Gastroesophageal sphincter (tissue), 4 donors: Measurements from ENCODE around the gene MEF2D. TPM values are rescaled to one million over a fixed set of nuclear protein-coding genes. Genes with fewer than 3 reads are reported as not detected.

ENCODE experiments used
- ATAC-seq: fragments of 150-250 bp; one replicate; pipeline ENCODE4 v1.9.1; 2016; ENCODE audit warnings: mild to moderate bottlenecking, moderate library complexity
- H3K27ac ChIP-seq, 4 donors: fragments of 200-600 bp; sonication (generic) in 3 of 4; 1 replicate in 3 of 4; 2 replicates in 1 of 4; pipeline ENCODE4 v1.5.1; 2016 to 2019
- H3K27me3 ChIP-seq: fragments of 200-600 bp; sonication (generic); one replicate; pipeline ENCODE4 v1.5.1; 2019
- H3K36me3 ChIP-seq, 2 donors: fragments of 200-600 bp; sonication (generic); one replicate each; pipeline ENCODE4 v1.5.1; 2019; ENCODE audit warnings: control low read depth in 1 of 2
- H3K4me1 ChIP-seq, 3 donors: fragments of 200-600 bp; sonication (generic); 1 replicate in 2 of 3; 2 replicates in 1 of 3; pipeline ENCODE4 v1.5.1; 2016 to 2019; ENCODE audit warnings: control low read depth in 2 of 3
- H3K4me3 ChIP-seq, 2 donors: fragments of 200-600 bp; sonication (generic); one replicate each; pipeline ENCODE4 v1.5.1; 2019; ENCODE audit warnings: mild to moderate bottlenecking in 1 of 2, moderate library complexity in 1 of 2
- H3K9me3 ChIP-seq, 3 donors: fragments of 200-600 bp; sonication (generic); one replicate each; pipeline ENCODE4 v1.5.1; 2017 to 2019; ENCODE audit warnings: control low read depth in 2 of 3
- CTCF ChIP-seq, 4 experiments: fragments of 200-600 bp in 2 of 4; fragments of 450-650 bp in 2 of 4; sonication (generic) in 1 of 4; IDR thresholded peaks; one replicate each; pipeline ENCODE4 v1.5.1; 2017 to 2019; ENCODE audit warnings: antibody characterized with exemption in 4 of 4, mild to moderate bottlenecking in 2 of 4, moderate library complexity in 2 of 4
- EP300 ChIP-seq: sonication (generic); formaldehyde crosslinking; IDR thresholded peaks from one replicate; pipeline ENCODE4 v1.6.1; 2017; ENCODE audit warnings: antibody characterized with exemption, mild to moderate bottlenecking
- POLR2A ChIP-seq, 2 donors: fragments of 450-650 bp; IDR thresholded peaks; one replicate each; pipeline ENCODE4 v1.6.1; 2017; ENCODE audit warnings: antibody characterized with exemption in 2 of 2, mild to moderate bottlenecking in 2 of 2, moderate library complexity in 1 of 2
- POLR2AphosphoS5 ChIP-seq: sonication (generic); formaldehyde crosslinking; IDR thresholded peaks from one replicate; pipeline ENCODE4 v1.6.1; 2017; ENCODE audit warnings: antibody characterized with exemption
- WGBS, 2 donors: methylation state at CpG; one replicate each; pipeline ENCODE4 v1.1.5; 2018; ENCODE audit warnings: low coverage in 1 of 2; 5-methylcytosine and 5-hydroxymethylcytosine counted together
- total RNA-seq, 4 donors: library from RNA; depleted of rRNA; stranded (reverse); fragments of >200 nt; gene quantifications; one replicate each; pipeline ENCODE4 v1.1.0, GENCODE V29; 2016

The MEF2D gene
- total RNA-seq, 4 donors from 2014 or later = 49.0 to 94.3 (median 67.1) TPM

GRCh38 chr1:156494309-156494895, 6.2 kb downstream of the MEF2D start:
- TF ChIP-seq CTCF (IDR thresholded peaks at IDR 0.05) = no peak
- TF ChIP-seq EP300 = no peak
- no peak for TF ChIP-seq POLR2AphosphoS5
- no peak for TF ChIP-seq POLR2A (IDR thresholded peaks at IDR 0.05)
- Histone ChIP-seq H3K36me3 (peaks cover 0 to 4% of the 10 kb centered on the region in 2 donors), H3K4me3 (peak overlapping the region in 1 of 2 donors; percentile 26), H3K27ac (peak overlapping the region; percentile 14 to 100 (median 98)), H3K27me3 (no peaks in the 10 kb centered on the region), H3K9me3 (no peaks in the 10 kb centered on the region), H3K4me1 (peaks cover 21 to 100% (median 91%) of the 10 kb centered on the region in 3 donors)
- no peak for ATAC-seq
- 40 to 58% methylated on average over 2 to 3 of the region's 7 CpGs for WGBS, 2 donors

- H3K9me3 ChIP-seq = no peaks in the 10 kb centered on the region
- ATAC-seq = no peak
- H3K27me3 ChIP-seq = no peaks in the 10 kb centered on the region
- peaks cover 21 to 100% (median 97%) of the 10 kb centered on the region in 3 donors for H3K4me1 ChIP-seq
- H3K27ac ChIP-seq = peak overlapping the region in 3 of 4 donors; percentile 96 to 100 (median 99)
- peak overlapping the region in 1 of 2 donors; percentile 26 for H3K4me3 ChIP-seq
- H3K36me3 ChIP-seq = peaks cover 0 to 4% of the 10 kb centered on the region in 2 donors
- TF ChIP-seq CTCF (IDR thresholded peaks at IDR 0.05) (no peak), POLR2A (IDR thresholded peaks at IDR 0.05) (no peak), EP300 (no peak), POLR2AphosphoS5 (no peak)
Measured at GRCh38 chr1:156493742-156494141, 6.8 kb downstream of the MEF2D start.

GRCh38 chr1:156493154-156493631, 7.4 kb downstream of the MEF2D start:
- Histone ChIP-seq H3K4me1 (peaks cover 21 to 100% (median 97%) of the 10 kb centered on the region in 3 donors), H3K27ac (peak overlapping the region; percentile 31 to 100 (median 98)), H3K36me3 (peaks cover 0 to 4% of the 10 kb centered on the region in 2 donors), H3K9me3 (no peaks in the 10 kb centered on the region), H3K27me3 (no peaks in the 10 kb centered on the region), H3K4me3 (peak overlapping the region in 1 of 2 donors; percentile 26)
- ATAC-seq = no peak
- WGBS, 2 donors = 4 to 15% methylated on average over 3 to 4 of the region's 11 CpGs
- no peak for TF ChIP-seq EP300
- TF ChIP-seq POLR2AphosphoS5 = no peak
- no peak for TF ChIP-seq CTCF (IDR thresholded peaks at IDR 0.05)

GRCh38 chr1:156492591-156493080, 7.9 kb downstream of the MEF2D start:
- peak overlapping the region in 1 of 2 donors; percentile 26 for H3K4me3 ChIP-seq
- TF ChIP-seq POLR2AphosphoS5 (no peak), EP300 (no peak), POLR2A (IDR thresholded peaks at IDR 0.05) (no peak), CTCF (IDR thresholded peaks at IDR 0.05) (no peak)
- H3K9me3 ChIP-seq = no peaks in the 10 kb centered on the region
- peaks cover 21 to 100% (median 96%) of the 10 kb centered on the region in 3 donors for H3K4me1 ChIP-seq
- H3K27ac ChIP-seq = peak overlapping the region; percentile 31 to 100 (median 98)
- WGBS, 2 donors = 40% methylated on average over 3 of the region's 7 CpGs; no CpG with 5 or more reads in 1 of the 2 donors
- H3K27me3 ChIP-seq = no peaks in the 10 kb centered on the region
- peaks cover 0 to 4% of the 10 kb centered on the region in 2 donors for H3K36me3 ChIP-seq
- ATAC-seq = no peak
